HTR-8/SVneo (cell line): ENCODE data around the gene RAB24.

Experiments
- DNase-seq: peaks from one replicate; pipeline ENCODE4 v3.0.0; 2011; ENCODE audit warnings: low spot score, mixed read lengths; ENCODE audit not compliant: insufficient read length
- FAIRE-seq: peaks from 2 replicates; lab custom pipeline; 2011; peaks lifted over from hg19 to GRCh38; lab: Jason Lieb, UNC

The RAB24 gene

DNA sequence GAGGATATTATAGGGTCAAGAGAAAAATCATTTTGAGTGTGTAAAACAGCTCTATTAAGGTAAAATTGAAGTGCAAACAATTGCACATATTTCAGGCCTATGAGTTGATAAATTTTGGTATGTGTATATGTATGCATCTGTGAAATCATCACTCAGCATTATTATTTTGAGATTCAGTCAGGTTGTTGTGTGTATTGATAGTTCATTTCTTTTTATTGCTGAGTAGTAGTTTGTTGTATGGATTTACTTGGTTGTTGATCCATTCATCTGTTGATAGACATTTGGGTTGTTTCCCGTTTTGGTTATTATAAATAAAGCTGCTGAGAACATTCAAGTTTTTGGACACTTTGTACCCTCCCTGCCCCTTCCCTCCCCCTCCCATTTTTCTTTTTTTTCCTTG is 50.3 kb downstream of the RAB24 start:
- no peak for FAIRE-seq

More for the DNA sequence above, 50.3 kb downstream of the RAB24 start:
- DNase-seq, result no peak
